C4-2B (cell line): ENCODE data around the gene GPR152.

Experiments used
- H3K27ac ChIP-seq: fragments of 450-650 bp; 2 replicates; pipeline ENCODE4 v1.5.1; 2017
- CTCF ChIP-seq: fragments of 450-650 bp; conservative IDR thresholded peaks from 2 replicates; pipeline ENCODE4 v1.5.1; 2017; ENCODE audit warnings: mild to moderate bottlenecking
- ZFX ChIP-seq: fragments of 450-650 bp; IDR thresholded peaks from 2 replicates; pipeline ENCODE4 v1.6.1; 2017

Gene GPR152

GRCh38 chr11:67453816-67454732, 1.5 kb upstream of the GPR152 start:
- TF ChIP-seq CTCF (no peak), ZFX (no peak)

GRCh38 chr11:67451658-67451976, 912 bp downstream of the GPR152 start:
- TF ChIP-seq ZFX, result no peak
- TF ChIP-seq CTCF, result no peak
- H3K27ac ChIP-seq, result peak overlapping the region; percentile 61

More at GRCh38 chr11:67453816-67454732, 1.5 kb upstream of the GPR152 start:
- no peak overlapping the region for H3K27ac ChIP-seq

GRCh38 chr11:67450796-67451657, 1.5 kb downstream of the GPR152 start:
- peak overlapping the region; percentile 61; the same call in 1 of the 2 replicates for H3K27ac ChIP-seq
- TF ChIP-seq ZFX (no peak), CTCF (no peak)

GRCh38 chr11:67449116-67449844, 3.2 kb downstream of the GPR152 start:
- H3K27ac ChIP-seq, result no peak overlapping the region
- TF ChIP-seq CTCF (no peak), ZFX (no peak)

GRCh38 chr11:67448220-67448609, 4.3 kb downstream of the GPR152 start:
- H3K27ac ChIP-seq, result no peak overlapping the region
- TF ChIP-seq ZFX, result no peak
- TF ChIP-seq CTCF, result no peak

GRCh38 chr11:67445515-67445914, 7.0 kb downstream of the GPR152 start:
- TF ChIP-seq CTCF, result no peak
- TF ChIP-seq ZFX, result no peak
- no peak overlapping the region for H3K27ac ChIP-seq
